SU-DHL-6 (cell line): ENCODE measurements around the gene HPGDS.

Source experiments
- CTCF ChIP-seq: fragments of 200-600 bp; sonication (generic); IDR thresholded peaks from one replicate; pipeline ENCODE4 v1.5.1; 2017; ENCODE audit warnings: antibody characterized with exemption, mild to moderate bottlenecking, low read length, moderate library complexity; ENCODE audit not compliant: insufficient read depth, poor library complexity, severe bottlenecking
- EZH2phosphoT487 ChIP-seq: fragments of 200-600 bp; sonication (generic), shearing (Covaris generic); conservative IDR thresholded peaks from 2 replicates; pipeline ENCODE4 v1.6.1; 2018; ENCODE audit warnings: mild to moderate bottlenecking, antibody characterized with exemption, low read length, moderate library complexity, mixed read lengths

- no peak for TF ChIP-seq CTCF
- no peak for TF ChIP-seq EZH2phosphoT487
These were observed 37.0 kb downstream of the HPGDS start for GRCh38 chr4:94305466-94306225.
